GM19452 (cell line): ENCODE data around the gene PCNA.
"Not testable (repeated sequence)": the region's sequence is repeated elsewhere in the genome, so short reads cannot be mapped to it uniquely, and the experiment has no call there.

ENCODE experiments used
- ATAC-seq: cut with Tn5 transposase; IDR thresholded peaks from one replicate; pipeline ENCODE4 v1.9.1; 2021; ENCODE audit not compliant: unreplicated experiment

The PCNA gene

DNA sequence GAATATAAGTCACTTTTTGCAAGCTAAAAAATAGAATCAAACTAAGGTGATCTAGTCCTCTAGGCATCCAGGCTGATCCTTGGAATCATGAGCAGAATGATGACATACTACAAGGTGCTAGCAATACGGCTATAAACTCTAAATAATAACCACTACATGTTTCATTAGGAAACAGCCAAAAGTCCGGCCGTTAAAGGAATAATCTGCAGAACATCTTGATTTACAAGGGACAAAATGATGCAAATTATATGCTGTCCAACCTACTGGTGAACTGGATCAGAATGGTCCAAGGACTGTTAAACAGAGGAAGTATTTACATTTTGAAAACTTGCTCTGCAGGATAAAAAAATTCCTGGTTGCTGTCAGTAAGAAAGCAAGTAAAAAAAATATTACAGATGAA, 19.8 kb downstream of the PCNA start:
- ATAC-seq, result not testable (repeated sequence)

DNA sequence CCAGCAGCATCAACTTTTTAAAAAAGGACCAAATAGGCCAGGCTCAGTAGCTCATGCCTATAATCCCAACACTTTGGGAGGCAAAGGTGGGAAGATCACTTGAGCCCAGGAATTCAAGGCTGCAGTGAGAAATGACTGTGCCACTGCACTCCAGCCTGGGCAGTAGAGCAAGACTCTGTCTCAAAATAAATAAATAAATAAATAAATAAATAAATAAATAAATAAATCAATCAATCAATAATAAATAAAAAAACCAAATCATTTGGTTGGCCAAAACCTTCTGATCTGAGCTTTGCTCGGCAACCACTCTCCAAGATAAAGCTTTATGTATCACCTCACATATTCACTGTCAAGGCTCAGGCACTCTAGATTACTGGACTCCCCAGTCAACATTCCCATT, 20.7 kb downstream of the PCNA start:
- ATAC-seq, result not testable (repeated sequence)

GRCh38 chr20:5096463-5096862, 23.3 kb downstream of the PCNA start:
- no peak for ATAC-seq

DNA sequence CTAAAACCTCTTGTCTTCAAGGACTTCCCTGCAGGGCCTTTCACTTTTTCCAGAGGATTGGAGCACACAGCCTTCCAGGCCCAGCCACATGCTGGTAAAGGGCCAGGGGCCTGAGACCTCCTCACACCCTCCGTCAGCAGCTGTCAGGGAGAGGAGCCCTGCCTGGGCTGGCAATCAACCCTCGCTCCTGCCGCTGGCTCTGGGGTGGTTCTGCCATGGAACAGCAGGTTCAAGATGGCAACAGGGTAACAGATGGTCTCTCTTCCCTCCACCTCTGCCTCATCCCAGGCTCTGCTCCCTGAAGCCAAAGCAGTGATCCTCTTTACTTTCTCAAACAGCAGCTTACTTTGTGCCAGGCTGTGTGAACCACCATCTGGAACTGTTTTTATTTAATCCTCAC, 23.8 kb downstream of the PCNA start:
- no peak for ATAC-seq

GRCh38 chr20:5095454-5095853, 24.3 kb downstream of the PCNA start:
- ATAC-seq, result no peak

GRCh38 chr20:5092765-5093339, 26.9 kb downstream of the PCNA start:
- ATAC-seq, result no peak

- ATAC-seq, result no peak
These were observed 27.9 kb downstream of the PCNA start for GRCh38 chr20:5091902-5092301.

GRCh38 chr20:5090191-5090590, 29.6 kb downstream of the PCNA start:
- no peak for ATAC-seq

DNA sequence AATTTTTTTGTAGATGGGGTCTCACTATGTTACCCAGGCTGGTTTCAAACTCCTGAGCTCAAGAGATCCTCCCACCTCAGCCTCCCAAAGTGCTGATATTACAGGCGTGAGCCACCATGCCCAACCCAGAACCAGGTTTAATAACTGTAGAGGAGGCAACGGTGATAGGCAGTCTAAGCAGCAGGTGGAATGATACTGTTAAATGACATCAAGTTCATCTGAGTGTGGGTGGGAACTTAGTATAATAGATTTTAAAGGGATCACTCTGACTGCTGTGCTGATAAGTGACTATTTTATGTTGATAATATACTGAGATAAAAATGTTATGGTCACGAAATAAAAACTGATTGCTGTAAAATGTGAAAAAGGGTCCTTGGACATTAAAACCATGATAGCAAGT, 31.1 kb downstream of the PCNA start:
- ATAC-seq, result no peak

DNA sequence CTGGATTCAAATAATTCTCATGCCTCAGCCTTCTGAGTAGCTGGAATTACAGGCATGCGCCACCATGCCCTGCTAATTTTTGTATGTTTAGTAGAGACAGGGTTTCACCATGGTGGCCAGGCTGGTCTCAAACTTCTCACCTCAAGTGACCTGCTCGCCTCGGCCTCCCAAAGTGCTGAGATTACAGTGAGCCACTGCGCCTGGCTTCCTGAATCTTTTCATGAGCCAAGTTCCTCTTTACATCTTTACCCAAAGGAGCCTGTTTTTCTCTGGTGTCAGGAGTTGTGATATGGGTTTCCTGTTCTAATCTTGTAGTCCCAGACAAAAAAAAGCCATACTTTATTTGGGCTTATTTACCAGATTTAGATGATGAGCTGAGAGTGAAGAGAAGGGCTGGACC, 34.4 kb downstream of the PCNA start:
- no peak for ATAC-seq

DNA sequence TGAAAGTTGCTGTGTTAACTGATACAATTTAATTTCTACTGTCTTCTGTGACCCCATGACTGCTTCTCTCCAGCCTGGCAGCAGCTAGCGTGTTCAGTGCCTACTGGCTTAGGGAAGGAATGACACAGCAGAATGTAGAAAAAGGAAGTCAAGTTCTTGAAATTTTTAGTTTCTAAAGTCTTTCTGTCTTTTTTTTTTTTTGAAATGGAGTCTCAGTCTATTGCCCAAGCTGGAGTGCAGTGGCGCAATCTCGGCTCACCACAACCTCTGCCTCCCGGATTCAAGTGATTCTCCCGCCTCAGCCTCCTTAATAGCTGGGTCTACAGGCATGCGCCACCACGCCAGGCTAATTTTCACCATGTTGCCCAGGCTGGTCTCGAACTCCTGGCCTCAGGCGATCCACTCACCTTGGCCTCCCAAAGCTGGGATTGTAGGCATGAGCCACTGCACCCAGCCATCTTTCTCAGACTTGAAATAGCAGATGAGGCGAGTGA, 39.3 kb downstream of the PCNA start:
- ATAC-seq, result no peak

GRCh38 chr20:5078399-5078958, 41.3 kb downstream of the PCNA start:
- ATAC-seq, result peak; percentile 96

- ATAC-seq, result peak; percentile 1
These were observed 41.9 kb downstream of the PCNA start for GRCh38 chr20:5077761-5078387.

- ATAC-seq, result not testable (repeated sequence)
These were observed 42.8 kb downstream of the PCNA start for GRCh38 chr20:5076913-5077312.

DNA sequence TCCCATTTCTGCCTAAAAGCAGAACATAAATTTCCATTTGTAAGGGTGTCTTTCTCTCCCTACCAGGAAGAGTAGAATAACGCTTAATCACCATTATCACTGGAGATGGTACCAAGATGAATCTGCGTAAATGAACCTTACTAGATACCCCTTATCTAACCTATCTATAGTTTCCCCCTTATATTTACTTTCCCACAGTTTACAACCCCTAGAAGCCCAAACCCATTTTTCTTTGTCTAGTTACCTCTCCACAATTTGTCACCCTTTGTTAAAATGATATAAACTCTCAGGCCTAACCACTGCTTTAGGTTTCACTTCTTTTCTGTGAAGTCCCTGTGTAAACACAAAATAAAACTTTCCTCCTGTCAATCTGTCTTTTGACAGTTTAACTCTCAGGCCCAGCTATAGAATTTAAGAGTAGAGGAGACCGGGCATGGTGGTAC, 45.5 kb downstream of the PCNA start:
- ATAC-seq, result no peak

DNA sequence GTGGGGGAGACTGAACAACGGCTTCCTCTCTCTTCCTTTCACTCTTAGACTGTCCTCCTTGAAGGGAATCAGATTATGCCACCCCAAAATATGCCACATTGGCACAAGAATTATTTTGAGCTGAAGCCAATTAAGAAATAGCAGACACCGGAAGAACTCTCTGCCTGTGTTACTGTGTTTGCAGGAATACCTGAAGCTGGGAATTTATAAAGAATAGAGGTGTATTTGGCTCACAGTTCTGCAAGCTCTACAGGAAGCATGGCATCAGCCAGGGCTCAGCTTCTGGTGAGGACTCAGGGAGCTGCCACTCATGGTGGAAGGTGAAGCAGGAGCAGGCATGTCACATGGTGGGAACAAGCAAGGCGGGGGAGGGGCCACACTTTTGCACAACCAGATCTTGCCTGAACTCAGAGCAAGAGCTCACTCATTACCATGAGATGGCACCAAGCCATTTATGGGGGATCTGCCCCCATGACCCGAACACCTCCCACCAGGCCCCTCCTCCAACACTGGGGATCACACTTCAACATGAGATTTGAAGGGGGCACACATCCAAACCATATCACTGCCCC, 46.0 kb downstream of the PCNA start:
- ATAC-seq, result no peak

- no peak for ATAC-seq
These were observed 46.8 kb downstream of the PCNA start for GRCh38 chr20:5072756-5073659.

GRCh38 chr20:5071942-5072341, 47.8 kb downstream of the PCNA start:
- not testable (repeated sequence) for ATAC-seq

GRCh38 chr20:5070570-5070969, 49.2 kb downstream of the PCNA start:
- no peak for ATAC-seq

- ATAC-seq, result no peak
These were observed 49.7 kb downstream of the PCNA start for GRCh38 chr20:5070081-5070480.

- ATAC-seq, result no peak
These were observed 50.5 kb downstream of the PCNA start for GRCh38 chr20:5069141-5069806.
